ENCODE results near the gene TEDC2.

Gene TEDC2

GRCh38 chr16:2483939-2484897 is 24.3 kb downstream of the TEDC2 start:
- Mint-ChIP-seq H3K9me3 (no peaks in the 10 kb centered on the region), H3K27me3 (ENCODE audit: low read depth) (peaks cover 2% of the 10 kb centered on the region), H3K4me3 (no peak overlapping the region), H3K4me1 (ENCODE audit: low read depth) (peaks cover 10% of the 10 kb centered on the region), H3K36me3 (ENCODE audit: low read depth) (no peaks in the 10 kb centered on the region), H3K27ac (no peak overlapping the region)
- DNase-seq (ENCODE audit: low spot score): no peak

DNA sequence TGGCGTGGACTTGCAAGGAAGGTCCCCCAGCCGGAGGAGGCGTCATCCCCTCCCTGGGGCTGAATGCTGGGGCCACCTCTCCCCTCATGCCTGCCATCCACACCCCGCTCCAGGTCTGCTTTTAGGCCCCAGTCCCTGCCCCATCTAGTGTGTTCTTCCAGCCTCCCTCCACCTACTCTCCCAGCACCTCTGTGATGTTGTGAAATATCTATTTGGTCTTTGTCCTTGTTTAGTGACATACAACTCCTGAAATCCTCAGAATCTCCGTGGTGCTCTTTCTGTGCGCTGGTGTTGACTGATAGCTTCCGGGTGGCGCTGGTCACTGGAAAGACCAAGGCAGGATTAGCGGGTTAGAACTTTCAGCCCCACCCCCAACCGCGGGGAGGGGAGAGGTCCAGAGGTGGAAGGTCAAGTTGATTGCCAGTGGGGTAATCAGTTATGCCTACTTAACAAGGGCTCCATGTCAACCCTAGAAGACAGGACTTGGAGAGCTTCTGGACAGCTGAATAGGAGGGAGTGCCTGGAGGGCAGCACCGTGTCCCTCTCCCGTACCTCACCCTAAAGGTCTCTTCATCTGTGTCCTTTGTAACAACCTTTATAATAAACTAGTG is 25.1 kb downstream of the TEDC2 start:
- H3K27ac Mint-ChIP-seq: no peak overlapping the region
- no peaks in the 10 kb centered on the region for H3K9me3 Mint-ChIP-seq
- no peaks in the 10 kb centered on the region for H3K36me3 Mint-ChIP-seq (ENCODE audit: low read depth)
- H3K4me1 Mint-ChIP-seq (ENCODE audit: low read depth): peaks cover 10% of the 10 kb centered on the region
- DNase-seq (ENCODE audit: low spot score): no peak
- peaks cover 2% of the 10 kb centered on the region for H3K27me3 Mint-ChIP-seq (ENCODE audit: low read depth)
- no peak overlapping the region for H3K4me3 Mint-ChIP-seq

GRCh38 chr16:2485811-2486507 is 26.1 kb downstream of the TEDC2 start:
- no peak for DNase-seq (ENCODE audit: low spot score)
- Mint-ChIP-seq H3K4me1 (ENCODE audit: low read depth) (peaks cover 10% of the 10 kb centered on the region), H3K27ac (no peak overlapping the region), H3K4me3 (no peak overlapping the region), H3K36me3 (ENCODE audit: low read depth) (no peaks in the 10 kb centered on the region), H3K9me3 (no peaks in the 10 kb centered on the region), H3K27me3 (ENCODE audit: low read depth) (peaks cover 2% of the 10 kb centered on the region)

- H3K36me3 Mint-ChIP-seq (ENCODE audit: low read depth): no peaks in the 10 kb centered on the region
- peaks cover 10% of the 10 kb centered on the region for H3K4me1 Mint-ChIP-seq (ENCODE audit: low read depth)
- H3K27me3 Mint-ChIP-seq (ENCODE audit: low read depth): peaks cover 2% of the 10 kb centered on the region
Observed at GRCh38 chr16:2486645-2487516, 27.0 kb downstream of the TEDC2 start.

DNA sequence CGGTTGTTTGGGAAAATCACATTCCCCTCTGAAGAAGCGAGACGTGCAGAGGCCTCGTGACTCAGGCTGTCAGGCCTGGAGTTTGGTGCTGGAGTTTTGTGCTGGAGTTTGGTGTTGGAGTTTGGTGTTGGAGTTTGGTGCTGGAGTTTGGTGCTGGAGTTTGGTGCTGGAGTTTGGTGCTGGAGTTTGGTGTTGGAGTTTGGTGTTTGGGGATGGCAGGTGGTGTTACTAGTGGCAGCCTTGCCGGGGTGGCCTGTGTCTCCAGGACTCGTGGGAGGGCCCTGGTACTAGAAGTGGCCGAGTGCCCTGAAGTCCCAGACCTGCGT is 27.6 kb downstream of the TEDC2 start:
- Mint-ChIP-seq H3K27ac (peak overlapping the region; percentile 62), H3K4me3 (peak overlapping the region; percentile 54), H3K4me1 (ENCODE audit: low read depth) (peaks cover 10% of the 10 kb centered on the region), H3K9me3 (no peaks in the 10 kb centered on the region), H3K36me3 (ENCODE audit: low read depth) (no peaks in the 10 kb centered on the region), H3K27me3 (ENCODE audit: low read depth) (peaks cover 2% of the 10 kb centered on the region)
- no peak for DNase-seq (ENCODE audit: low spot score)

More at GRCh38 chr16:2486645-2487516, 27.0 kb downstream of the TEDC2 start:
- Mint-ChIP-seq H3K27ac (peak overlapping the region; percentile 62), H3K4me3 (peak overlapping the region; percentile 54), H3K9me3 (no peaks in the 10 kb centered on the region)
- peak; percentile 62 for DNase-seq (ENCODE audit: low spot score)

- no peaks in the 10 kb centered on the region for H3K9me3 Mint-ChIP-seq
- peaks cover 2% of the 10 kb centered on the region for H3K27me3 Mint-ChIP-seq (ENCODE audit: low read depth)
- H3K27ac Mint-ChIP-seq: no peak overlapping the region
- no peaks in the 10 kb centered on the region for H3K36me3 Mint-ChIP-seq (ENCODE audit: low read depth)
- DNase-seq (ENCODE audit: low spot score): no peak
- H3K4me1 Mint-ChIP-seq (ENCODE audit: low read depth): peaks cover 10% of the 10 kb centered on the region
- H3K4me3 Mint-ChIP-seq: no peak overlapping the region
Observed at GRCh38 chr16:2487903-2488531, 28.1 kb downstream of the TEDC2 start.

- Mint-ChIP-seq H3K4me1 (ENCODE audit: low read depth) (peaks cover 10% of the 10 kb centered on the region), H3K9me3 (no peaks in the 10 kb centered on the region), H3K27ac (no peak overlapping the region), H3K4me3 (no peak overlapping the region), H3K27me3 (ENCODE audit: low read depth) (peaks cover 2% of the 10 kb centered on the region), H3K36me3 (ENCODE audit: low read depth) (no peaks in the 10 kb centered on the region)
- no peak for DNase-seq (ENCODE audit: low spot score)
Observed at GRCh38 chr16:2489581-2489980, 29.7 kb downstream of the TEDC2 start.

GRCh38 chr16:2490190-2491105 is 30.5 kb downstream of the TEDC2 start:
- DNase-seq (ENCODE audit: low spot score): no peak
- no peaks in the 10 kb centered on the region for H3K36me3 Mint-ChIP-seq (ENCODE audit: low read depth)
- H3K9me3 Mint-ChIP-seq: no peaks in the 10 kb centered on the region
- H3K4me1 Mint-ChIP-seq (ENCODE audit: low read depth): peaks cover 10% of the 10 kb centered on the region
- H3K27me3 Mint-ChIP-seq (ENCODE audit: low read depth): peaks cover 2% of the 10 kb centered on the region
- no peak overlapping the region for H3K4me3 Mint-ChIP-seq
- H3K27ac Mint-ChIP-seq: no peak overlapping the region

DNA sequence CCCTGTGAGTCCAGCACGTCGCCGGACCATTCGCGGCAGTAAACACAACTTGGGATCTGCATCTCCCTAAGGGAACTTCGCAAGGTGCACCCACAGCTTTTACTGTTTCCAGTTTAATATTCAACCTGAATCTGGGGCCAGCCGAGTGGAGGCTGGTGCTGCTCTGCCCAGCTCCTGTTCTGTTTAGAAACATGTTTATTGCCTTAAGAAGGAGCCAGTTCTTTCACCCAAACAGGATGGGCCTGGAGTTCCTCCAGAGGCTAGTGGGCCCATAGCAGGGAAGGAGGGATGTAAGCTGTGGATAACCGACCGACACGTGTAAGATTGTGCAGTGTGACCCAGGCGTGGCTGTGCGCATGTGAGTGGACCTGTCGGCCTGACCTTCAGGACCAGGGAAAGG is 32.4 kb downstream of the TEDC2 start:
- H3K27ac Mint-ChIP-seq: no peak overlapping the region
- no peak overlapping the region for H3K4me3 Mint-ChIP-seq
- no peak for DNase-seq (ENCODE audit: low spot score)
- no peaks in the 10 kb centered on the region for H3K9me3 Mint-ChIP-seq
- peaks cover 3% of the 10 kb centered on the region for H3K4me1 Mint-ChIP-seq (ENCODE audit: low read depth)
- peaks cover 1% of the 10 kb centered on the region for H3K27me3 Mint-ChIP-seq (ENCODE audit: low read depth)
- no peaks in the 10 kb centered on the region for H3K36me3 Mint-ChIP-seq (ENCODE audit: low read depth)

DNA sequence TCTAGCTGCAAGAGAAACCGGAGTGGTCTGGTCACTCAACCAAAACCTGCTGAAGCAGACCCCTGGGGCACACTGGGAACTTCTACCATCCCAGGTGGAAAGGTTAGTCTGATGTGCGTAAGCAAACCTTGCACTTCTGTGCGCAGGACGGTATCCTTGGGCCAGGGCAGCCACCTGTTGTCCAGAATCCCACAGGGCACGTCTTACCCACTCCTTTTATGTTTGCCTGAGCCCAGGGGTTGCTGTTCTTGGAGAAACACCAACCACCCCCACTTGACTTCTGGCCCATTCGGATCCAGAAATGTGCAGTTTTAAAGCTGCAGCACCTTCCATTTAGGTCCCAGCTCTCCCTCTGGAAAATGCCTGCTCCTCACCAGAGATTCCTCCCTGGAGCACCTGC is 33.7 kb downstream of the TEDC2 start:
- no peak for DNase-seq (ENCODE audit: low spot score)
- no peak overlapping the region for H3K4me3 Mint-ChIP-seq
- H3K27ac Mint-ChIP-seq: no peak overlapping the region
- no peaks in the 10 kb centered on the region for H3K4me1 Mint-ChIP-seq (ENCODE audit: low read depth)
- H3K27me3 Mint-ChIP-seq (ENCODE audit: low read depth): no peaks in the 10 kb centered on the region
- peaks cover 1% of the 10 kb centered on the region for H3K36me3 Mint-ChIP-seq (ENCODE audit: low read depth)
- no peaks in the 10 kb centered on the region for H3K9me3 Mint-ChIP-seq

DNA sequence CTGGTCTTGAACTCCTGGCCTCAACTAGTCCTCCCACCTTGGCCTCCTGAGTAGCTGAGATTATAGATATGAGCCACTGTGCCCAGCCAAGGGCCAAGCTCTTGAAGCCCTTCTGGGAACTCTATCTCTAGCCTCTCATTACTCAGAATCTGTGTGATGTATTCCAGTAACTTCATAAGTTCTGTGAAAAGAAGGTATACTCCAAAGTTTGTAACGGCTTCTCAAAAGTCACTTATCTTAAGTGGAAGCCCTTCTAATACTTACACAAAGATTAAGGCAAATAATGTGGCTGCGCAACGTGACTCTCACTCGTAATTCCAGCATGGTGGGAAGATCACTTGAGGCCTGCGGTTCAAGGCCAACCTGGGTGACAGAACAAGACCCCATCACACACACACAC is 34.7 kb downstream of the TEDC2 start:
- no peak overlapping the region for H3K4me3 Mint-ChIP-seq
- H3K27me3 Mint-ChIP-seq (ENCODE audit: low read depth): no peaks in the 10 kb centered on the region
- no peak for DNase-seq (ENCODE audit: low spot score)
- H3K9me3 Mint-ChIP-seq: no peaks in the 10 kb centered on the region
- H3K4me1 Mint-ChIP-seq (ENCODE audit: low read depth): no peaks in the 10 kb centered on the region
- peaks cover 1% of the 10 kb centered on the region for H3K36me3 Mint-ChIP-seq (ENCODE audit: low read depth)
- H3K27ac Mint-ChIP-seq: no peak overlapping the region

GRCh38 chr16:2495041-2495440 is 35.1 kb downstream of the TEDC2 start:
- DNase-seq (ENCODE audit: low spot score): no peak
- H3K27ac Mint-ChIP-seq: no peak overlapping the region
- no peaks in the 10 kb centered on the region for H3K27me3 Mint-ChIP-seq (ENCODE audit: low read depth)
- no peaks in the 10 kb centered on the region for H3K4me1 Mint-ChIP-seq (ENCODE audit: low read depth)
- no peak overlapping the region for H3K4me3 Mint-ChIP-seq
- H3K9me3 Mint-ChIP-seq: no peaks in the 10 kb centered on the region
- peaks cover 1% of the 10 kb centered on the region for H3K36me3 Mint-ChIP-seq (ENCODE audit: low read depth)
